GM19438 (cell line): Measurements from ENCODE around the gene ZNF223.

Source experiments
- ATAC-seq: cut with Tn5 transposase; IDR thresholded peaks from one replicate; pipeline ENCODE4 v1.9.1; 2021; ENCODE audit warnings: low read depth; ENCODE audit not compliant: unreplicated experiment

Gene ZNF223

GRCh38 chr19:44069415-44069814, 17.6 kb downstream of the ZNF223 start:
- no peak for ATAC-seq

- peak; percentile 97 for ATAC-seq
Measured at GRCh38 chr19:44071824-44072542, 20.1 kb downstream of the ZNF223 start, which contains the start of gene ZNF284. Gene ZNF284 (plus strand): TSS chr19:44072159. CDS start chr19:44076390, 4,231 bp downstream.

- ATAC-seq: no peak
Measured at GRCh38 chr19:44072543-44073401, 20.9 kb downstream of the ZNF223 start.

GRCh38 chr19:44076325-44076724, 24.5 kb downstream of the ZNF223 start:
- ATAC-seq: no peak

- no peak for ATAC-seq
Measured at GRCh38 chr19:44092108-44092507, 40.3 kb downstream of the ZNF223 start.

- ATAC-seq: peak; percentile 83
Measured at GRCh38 chr19:44093931-44094765, 42.3 kb downstream of the ZNF223 start, which contains the start of gene ZNF224. Gene ZNF224 (plus strand): TSS chr19:44094361. CDS start chr19:44097874, 3,513 bp downstream.

- no peak for ATAC-seq
Measured at GRCh38 chr19:44107751-44108150, 55.9 kb downstream of the ZNF223 start.

GRCh38 chr19:44109458-44109857, 57.6 kb downstream of the ZNF223 start:
- no peak for ATAC-seq

- no peak for ATAC-seq
Measured at GRCh38 chr19:44111910-44112463, 60.2 kb downstream of the ZNF223 start.

- peak; percentile 14 for ATAC-seq
Measured at GRCh38 chr19:44112802-44113137, 60.9 kb downstream of the ZNF223 start.

GRCh38 chr19:44113138-44113783, 61.4 kb downstream of the ZNF223 start, which contains the start of gene ZNF225:
Gene ZNF225 (plus strand): TSS chr19:44113399. CDS start chr19:44115828, 2,429 bp downstream.
- peak; percentile 82 for ATAC-seq

- peak; percentile 12 for ATAC-seq
Measured at GRCh38 chr19:44113784-44114390, 62.1 kb downstream of the ZNF223 start.
